NCI-H1436 treated with DMSO at 0.1 percent for 48 hours (cell line): ENCODE measurements around the gene DEFB132.
A peak's percentile ranks its signal among the peaks of the same experiment; 100 is the strongest.

Source experiments
- DNase-seq: peaks from one replicate; lab custom pipeline; 2025; lab: John Stamatoyannopoulos, UW

The DEFB132 gene

DNA sequence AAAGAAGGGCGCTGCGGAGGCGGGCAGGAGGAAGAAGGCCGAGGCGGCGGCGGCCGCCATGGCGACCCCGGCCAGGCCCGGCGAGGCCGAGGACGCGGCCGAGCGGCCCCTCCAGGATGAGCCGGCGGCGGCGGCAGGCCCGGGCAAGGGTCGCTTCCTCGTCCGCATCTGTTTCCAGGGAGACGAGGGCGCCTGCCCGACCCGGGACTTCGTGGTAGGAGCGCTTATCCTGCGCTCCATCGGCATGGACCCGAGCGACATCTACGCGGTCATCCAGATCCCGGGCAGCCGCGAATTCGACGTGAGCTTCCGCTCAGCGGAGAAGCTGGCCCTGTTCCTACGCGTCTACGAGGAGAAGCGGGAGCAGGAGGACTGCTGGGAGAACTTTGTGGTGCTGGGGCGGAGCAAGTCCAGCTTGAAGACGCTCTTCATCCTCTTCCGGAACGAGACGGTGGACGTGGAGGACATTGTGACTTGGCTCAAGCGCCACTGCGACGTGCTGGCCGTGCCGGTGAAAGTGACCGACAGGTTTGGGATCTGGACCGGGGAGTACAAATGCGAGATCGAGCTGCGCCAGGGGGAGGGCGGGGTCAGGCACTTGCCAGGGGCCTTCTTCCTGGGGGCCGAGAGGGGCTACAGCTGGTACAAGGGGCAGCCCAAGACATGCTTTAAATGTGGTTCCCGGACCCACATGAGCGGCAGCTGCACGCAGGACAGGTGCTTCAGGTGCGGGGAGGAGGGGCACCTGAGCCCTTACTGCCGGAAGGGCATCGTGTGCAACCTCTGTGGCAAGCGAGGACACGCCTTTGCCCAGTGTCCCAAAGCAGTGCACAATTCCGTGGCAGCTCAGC, 40.6 kb downstream of the DEFB132 start:
- no peak for DNase-seq

DNA sequence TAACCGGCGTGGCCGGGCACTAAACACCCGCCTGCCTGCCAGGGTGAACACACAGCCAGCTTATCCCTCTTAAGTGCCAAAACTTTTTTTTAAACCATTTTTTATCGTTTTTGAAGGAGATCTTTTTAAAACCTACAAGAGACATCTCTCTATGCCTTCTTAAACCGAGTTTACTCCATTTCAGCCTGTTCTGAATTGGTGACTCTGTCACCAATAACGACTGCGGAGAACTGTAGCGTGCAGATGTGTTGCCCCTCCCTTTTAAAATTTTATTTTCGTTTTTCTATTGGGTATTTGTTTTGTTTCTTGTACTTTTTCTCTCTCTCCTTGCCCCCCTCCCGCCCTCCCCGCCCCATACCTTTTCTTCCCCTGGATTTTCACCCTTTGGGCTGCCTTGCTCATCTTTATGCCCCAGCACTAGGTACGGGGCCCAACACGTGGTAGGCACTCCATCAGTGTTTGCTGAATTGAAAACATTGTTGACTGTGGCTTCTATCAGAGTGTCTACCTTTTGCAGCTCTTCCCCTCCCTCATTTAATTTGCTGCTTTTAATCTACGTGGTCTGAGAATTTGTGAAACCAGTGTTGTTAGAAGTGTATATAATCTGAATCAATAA, 41.4 kb downstream of the DEFB132 start:
- DNase-seq: no peak

DNA sequence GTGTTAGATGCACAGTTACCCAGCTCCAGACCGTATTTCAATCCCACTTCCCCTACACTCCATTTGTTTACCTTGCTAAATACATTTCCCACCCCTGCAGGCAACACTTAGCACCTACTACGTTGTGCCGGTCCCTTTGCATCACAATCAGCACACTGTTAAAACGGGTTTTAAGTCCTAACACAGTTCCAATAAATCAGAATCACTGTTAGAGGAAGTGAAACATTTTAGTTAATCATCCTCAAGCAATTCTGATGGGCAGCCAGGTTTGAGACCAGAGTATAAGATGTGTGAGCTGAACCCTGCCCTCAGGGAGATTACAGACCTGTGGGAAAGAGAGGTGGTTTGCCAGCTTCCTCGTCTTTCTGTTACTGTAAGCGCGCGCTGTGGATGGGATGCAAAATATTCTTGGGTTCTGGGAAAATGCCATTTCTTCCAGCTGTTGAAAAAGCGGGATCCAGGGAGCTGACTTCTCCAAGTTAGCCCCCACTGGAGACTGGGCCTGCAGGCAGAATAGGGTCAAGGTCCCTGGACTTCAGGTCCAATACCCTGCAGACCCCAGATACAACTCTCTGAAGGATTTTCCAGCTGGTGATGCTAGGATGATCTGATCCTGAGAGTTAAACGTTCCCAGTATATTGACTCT, 42.9 kb downstream of the DEFB132 start:
- DNase-seq: no peak

DNA sequence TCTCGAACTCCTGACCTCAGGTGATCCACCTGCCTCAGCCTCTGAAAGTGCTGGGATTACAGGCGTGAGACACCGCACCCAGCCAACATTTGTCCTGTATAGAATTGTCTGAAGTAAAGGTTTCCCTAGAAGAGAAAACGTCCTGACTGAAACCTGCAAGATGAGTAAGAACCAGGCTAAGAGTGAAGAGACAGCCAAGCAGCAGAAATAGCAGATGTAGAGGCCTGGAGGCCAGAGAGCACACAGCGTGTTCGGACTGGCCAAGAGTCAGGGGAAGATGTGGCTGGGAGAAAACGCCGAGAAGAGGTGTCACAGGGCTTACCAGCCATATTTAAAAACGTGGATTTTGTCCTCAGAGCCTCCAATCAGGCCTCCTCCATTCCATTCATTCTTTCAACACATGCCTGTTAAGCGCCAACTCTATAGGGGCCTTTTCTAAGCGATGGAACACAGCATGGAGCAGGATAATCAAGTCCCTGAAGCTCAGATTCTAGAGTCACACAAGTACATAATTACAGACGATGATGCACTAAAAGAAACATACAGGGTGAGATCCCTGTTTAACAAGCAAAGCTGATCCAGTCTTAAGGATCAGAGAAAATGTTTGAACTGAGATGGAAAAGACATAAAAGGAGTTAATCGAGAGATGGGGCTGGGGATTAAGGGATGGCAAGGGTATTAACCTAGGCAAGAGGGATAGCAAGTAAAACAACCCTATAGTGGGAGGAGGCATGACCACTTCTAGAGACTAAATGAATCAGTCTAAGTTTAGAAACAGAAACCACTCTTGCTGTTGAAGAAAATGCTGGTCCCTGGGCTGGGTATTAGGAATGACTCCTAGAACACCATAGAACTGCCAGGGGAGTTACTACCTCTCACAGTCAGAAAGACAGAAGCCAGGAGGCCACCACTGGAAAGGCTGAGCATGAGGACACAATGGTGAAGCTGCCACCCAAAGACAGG, 44.6 kb downstream of the DEFB132 start:
- DNase-seq: no peak

DNA sequence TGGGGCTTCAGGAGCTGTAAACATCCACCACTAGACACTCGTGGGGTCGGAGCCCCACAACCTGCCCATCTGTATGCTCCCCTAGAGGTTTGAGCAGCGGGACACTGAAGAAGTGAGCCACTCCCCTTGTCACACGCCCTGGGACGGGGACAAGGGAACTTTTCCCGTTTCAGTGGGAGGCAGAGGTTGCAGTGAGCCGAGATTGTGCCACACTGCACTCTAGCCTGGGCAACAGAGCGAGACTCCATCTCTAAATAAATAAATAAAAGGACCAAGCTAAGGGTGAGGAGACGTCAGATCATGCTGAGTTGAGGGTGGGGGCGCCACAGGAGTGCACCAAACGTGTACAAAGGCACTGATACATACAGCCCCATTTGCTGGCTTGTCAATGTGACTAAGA, 48.2 kb downstream of the DEFB132 start:
- no peak for DNase-seq

DNA sequence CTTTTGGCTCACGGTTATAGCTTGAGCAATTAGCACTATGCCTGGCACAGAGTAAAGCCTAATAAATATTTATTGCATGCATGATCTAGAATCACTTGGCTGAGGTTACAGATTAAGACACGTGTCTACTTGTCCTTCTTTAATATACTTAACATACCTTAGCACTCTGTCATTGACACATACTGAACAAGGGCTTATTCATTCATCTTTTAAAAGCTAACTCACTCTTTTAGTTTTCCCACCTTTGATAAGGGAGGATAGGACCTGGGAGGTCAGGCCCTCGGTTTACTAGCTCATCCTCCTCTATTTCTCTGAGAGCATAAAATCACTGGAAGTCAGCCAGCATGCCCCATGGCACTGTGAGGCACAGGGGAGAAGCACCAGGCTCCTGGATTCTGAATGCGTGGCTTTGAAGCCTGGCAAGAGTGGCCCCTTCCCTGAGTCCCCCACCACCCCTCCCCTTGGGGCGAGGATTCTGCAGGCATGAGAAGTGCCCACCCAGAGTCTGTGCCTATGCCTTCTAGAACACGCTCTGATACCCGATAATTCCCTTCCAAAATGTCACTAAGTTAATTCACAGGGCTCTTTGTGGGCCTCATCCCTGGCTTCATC, 51.0 kb downstream of the DEFB132 start:
- DNase-seq: no peak

DNA sequence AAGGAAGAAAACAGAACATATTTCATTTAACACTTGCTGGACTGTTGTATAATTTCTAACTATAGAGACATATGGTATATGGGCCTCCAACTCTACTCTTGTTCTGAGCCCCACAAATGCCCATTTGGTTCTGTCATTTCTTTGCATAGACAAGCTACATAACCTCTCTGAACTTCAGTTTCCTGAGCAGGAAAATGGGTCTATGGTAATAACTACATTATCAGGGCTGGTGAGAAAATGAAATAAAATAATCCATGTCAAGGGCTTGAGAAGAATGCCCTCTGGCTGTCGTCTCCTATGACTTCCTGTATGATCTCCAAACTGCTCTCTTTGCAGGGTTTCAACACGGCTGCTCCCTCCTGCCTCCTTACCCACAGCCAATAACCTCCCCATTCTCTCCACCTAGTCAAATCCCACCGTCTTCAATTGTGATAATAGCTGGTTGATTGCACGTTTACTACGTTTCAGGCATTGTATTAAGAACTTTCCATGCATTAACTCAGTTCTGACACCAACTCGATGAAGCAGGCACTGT, 51.8 kb downstream of the DEFB132 start:
- no peak for DNase-seq

DNA sequence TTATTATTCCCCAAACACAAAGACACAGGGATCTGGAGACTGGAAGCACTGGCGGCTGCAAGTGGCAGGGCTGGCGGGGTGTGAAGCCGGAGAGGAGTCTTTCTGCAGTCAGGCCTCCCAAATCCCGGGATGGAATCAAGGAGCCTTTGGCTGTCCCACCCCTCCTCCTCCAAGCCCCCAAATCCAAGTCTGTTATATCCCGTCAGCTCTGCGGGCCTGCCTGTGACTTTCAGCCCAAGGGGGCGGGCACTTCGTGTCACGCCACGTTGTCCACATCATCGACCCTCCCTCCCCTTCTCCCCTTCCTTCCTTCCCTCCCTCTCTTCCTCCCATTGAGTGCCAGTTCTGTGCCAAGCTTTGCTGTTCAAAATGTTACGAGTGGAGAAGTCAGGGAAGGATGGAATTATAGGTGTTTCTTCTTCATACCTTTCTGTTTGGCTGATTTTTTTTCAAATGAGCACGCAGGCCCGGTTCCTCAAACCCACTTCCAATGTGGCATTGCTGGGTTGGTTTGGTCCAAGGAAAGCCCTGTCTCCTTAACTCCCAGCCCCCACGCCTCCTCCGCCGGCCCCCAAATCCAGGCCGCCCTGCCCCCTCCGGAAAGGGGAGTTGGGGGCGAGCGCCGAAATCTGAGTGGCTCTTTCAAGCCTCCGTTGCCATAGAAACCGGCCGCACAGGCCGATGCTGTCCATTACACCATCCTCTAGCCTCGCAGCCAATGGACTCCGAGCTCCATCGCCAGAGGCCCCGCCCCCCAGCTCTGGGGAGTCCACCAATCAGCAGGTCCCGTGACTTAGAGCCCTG, 52.5 kb downstream of the DEFB132 start:
- DNase-seq: peak; percentile 95

DNA sequence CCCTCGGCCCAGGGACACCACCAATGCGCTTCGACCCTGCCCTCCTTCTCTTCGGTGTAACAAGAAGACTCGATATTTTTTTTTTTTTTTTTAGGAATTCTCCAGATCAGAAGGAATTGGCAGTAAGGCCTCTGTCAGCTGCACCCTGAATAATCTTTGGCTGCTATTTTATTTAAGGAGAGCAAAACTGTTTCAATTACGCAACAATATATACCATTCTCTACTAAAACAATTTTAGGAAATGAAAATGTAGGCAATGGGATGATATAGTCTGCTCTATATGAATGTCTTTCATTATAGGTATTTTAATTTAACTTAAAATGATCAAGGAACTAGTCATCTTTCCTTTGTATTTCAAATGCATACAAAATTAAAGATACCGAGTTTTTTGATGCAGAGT, 53.1 kb downstream of the DEFB132 start:
- no peak for DNase-seq
